Hepatocyte (in vitro differentiated cells): ENCODE measurements around the gene GLS. TPM values are rescaled to one million over a fixed set of nuclear protein-coding genes. Genes with fewer than 3 reads are reported as not detected.

ENCODE experiments used
- DNase-seq: peaks from one replicate; pipeline ENCODE4 v3.0.0-alpha.2; 2016; ENCODE audit warnings: low spot score
- H2AFZ ChIP-seq: fragments of 200-600 bp; sonication (generic); 2 replicates; pipeline ENCODE4 v1.6.0; 2016; ENCODE audit warnings: antibody characterized with exemption, mild to moderate bottlenecking
- H3K27ac ChIP-seq: fragments of 200-600 bp; sonication (generic); 2 replicates; pipeline ENCODE4 v1.5.1; 2016; ENCODE audit warnings: mild to moderate bottlenecking
- H3K27me3 ChIP-seq: fragments of 200-600 bp; sonication (generic); 2 replicates; pipeline ENCODE4 v1.6.1; 2016
- H3K36me3 ChIP-seq: fragments of 200-600 bp; sonication (generic); replicated peaks from 2 replicates; pipeline ENCODE4 v1.5.1; 2016; ENCODE audit warnings: low read depth; ENCODE audit not compliant: insufficient read depth
- H3K4me1 ChIP-seq: fragments of 200-600 bp; sonication (generic); 2 replicates; pipeline ENCODE4 v1.5.1; 2016; ENCODE audit warnings: mild to moderate bottlenecking, moderate library complexity; ENCODE audit not compliant: insufficient read depth
- H3K4me2 ChIP-seq: fragments of 200-600 bp; sonication (generic); 2 replicates; pipeline ENCODE4 v1.6.0; 2016
- H3K4me3 ChIP-seq: fragments of 200-600 bp; sonication (generic); 2 replicates; pipeline ENCODE4 v1.5.1; 2016; ENCODE audit warnings: mild to moderate bottlenecking
- H3K79me2 ChIP-seq: fragments of 200-600 bp; sonication (generic); 2 replicates; pipeline ENCODE4 v1.6.0; 2017; ENCODE audit warnings: mild to moderate bottlenecking
- H3K9me2 ChIP-seq: fragments of 200-600 bp; sonication (generic); replicated peaks from 2 replicates; pipeline ENCODE4 v1.6.0; 2017; ENCODE audit warnings: mild to moderate bottlenecking; ENCODE audit not compliant: insufficient read depth
- H3K9me3 ChIP-seq: fragments of 200-600 bp; sonication (generic); 2 replicates; pipeline ENCODE4 v1.5.1; 2016; ENCODE audit warnings: low read depth, mild to moderate bottlenecking
- H4K20me1 ChIP-seq: fragments of 200-600 bp; sonication (generic); 2 replicates; pipeline ENCODE4 v1.6.0; 2016; ENCODE audit warnings: mild to moderate bottlenecking; ENCODE audit not compliant: insufficient read depth, poor library complexity, severe bottlenecking
- EZH2 ChIP-seq: fragments of 200-600 bp; sonication (generic); IDR thresholded peaks from 2 replicates; pipeline ENCODE4 v1.6.1; 2016; ENCODE audit warnings: antibody characterized with exemption, mild to moderate bottlenecking, borderline replicate concordance
- EZH2phosphoT487 ChIP-seq: fragments of 200-600 bp; sonication (generic); IDR thresholded peaks from one replicate; pipeline ENCODE4 v1.6.1; 2018; ENCODE audit warnings: antibody characterized with exemption, mild to moderate bottlenecking, low read depth, moderate library complexity; ENCODE audit not compliant: unreplicated experiment, severe bottlenecking
- WGBS: methylation state at CpG from one replicate; pipeline ENCODE4 v1.1.6; 2016; ENCODE audit warnings: low lambda C conversion rate; ENCODE audit errors: missing lambda C conversion rate; 5-methylcytosine and 5-hydroxymethylcytosine counted together
- polyA plus RNA-seq: library from polyadenylated mRNA; unstranded; fragments of >200 nt; fragmentation: Nextera tagmentation; extraction: Ambion mirVana; gene quantifications from 2 replicates; pipeline ENCODE4 v1.2.1, GENCODE V29; 2016
- total RNA-seq: library from RNA; depleted of rRNA; stranded (reverse); fragments of >200 nt; gene quantifications from 2 replicates; pipeline ENCODE4 v1.2.3, GENCODE V29; 2014
- TF ChIP-seq, protein P1 (sequence below): fragments of 200-600 bp; sonication (generic); IDR thresholded peaks from 2 replicates; pipeline ENCODE4 v1.5.1; 2016; ENCODE audit warnings: antibody characterized with exemption, mild to moderate bottlenecking; ENCODE audit not compliant: poor library complexity

GLS gene
- total and polyA plus RNA-seq, 2 experiments from 2014 or later: 78.8 to 460 TPM

DNA sequence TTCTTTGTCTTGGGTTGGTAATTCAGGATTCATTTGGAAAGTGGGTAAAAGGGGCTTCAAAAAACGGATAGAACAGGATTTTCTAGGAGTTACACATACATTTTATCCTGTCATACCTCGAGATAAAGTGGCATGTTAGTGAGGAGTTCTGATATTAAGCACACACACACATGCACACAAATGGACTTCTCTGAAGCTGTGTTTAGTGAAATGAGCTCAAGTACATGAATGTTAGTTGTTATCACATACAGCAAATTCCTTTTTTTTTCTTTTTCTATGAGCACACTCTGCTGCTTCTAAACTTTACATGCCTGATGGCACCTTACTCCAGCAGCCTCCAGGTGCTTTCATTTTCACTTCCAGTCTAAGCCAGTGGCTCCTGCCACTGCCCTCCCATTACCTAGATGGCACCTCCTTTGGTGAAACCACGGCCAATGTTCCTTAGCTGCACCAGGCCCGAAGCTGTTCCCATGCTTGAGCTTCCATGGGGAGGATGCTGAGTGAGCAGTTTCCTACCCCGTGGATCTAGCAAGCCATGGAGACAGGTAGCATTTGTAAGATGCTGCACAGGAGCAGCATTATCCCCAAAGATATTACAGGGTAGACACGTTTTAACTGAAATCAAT, 83.7 kb downstream of the GLS start:
- Histone ChIP-seq H2AFZ (no peak overlapping the region), H3K27me3 (no peaks in the 10 kb centered on the region), H3K4me3 (no peak overlapping the region), H4K20me1 (no peaks in the 10 kb centered on the region), H3K4me2 (no peak overlapping the region), H3K4me1 (no peaks in the 10 kb centered on the region), H3K36me3 (no peaks in the 10 kb centered on the region), H3K27ac (no peak overlapping the region), H3K9me2 (no peaks in the 10 kb centered on the region), H3K9me3 (no peaks in the 10 kb centered on the region), H3K79me2 (no peaks in the 10 kb centered on the region)
- DNase-seq: no peak
- 88% methylated on average over 6 of the region's 6 CpGs for WGBS
- TF ChIP-seq EZH2phosphoT487 (no peak), EZH2 (no peak)
- TF ChIP-seq, protein P1, sequence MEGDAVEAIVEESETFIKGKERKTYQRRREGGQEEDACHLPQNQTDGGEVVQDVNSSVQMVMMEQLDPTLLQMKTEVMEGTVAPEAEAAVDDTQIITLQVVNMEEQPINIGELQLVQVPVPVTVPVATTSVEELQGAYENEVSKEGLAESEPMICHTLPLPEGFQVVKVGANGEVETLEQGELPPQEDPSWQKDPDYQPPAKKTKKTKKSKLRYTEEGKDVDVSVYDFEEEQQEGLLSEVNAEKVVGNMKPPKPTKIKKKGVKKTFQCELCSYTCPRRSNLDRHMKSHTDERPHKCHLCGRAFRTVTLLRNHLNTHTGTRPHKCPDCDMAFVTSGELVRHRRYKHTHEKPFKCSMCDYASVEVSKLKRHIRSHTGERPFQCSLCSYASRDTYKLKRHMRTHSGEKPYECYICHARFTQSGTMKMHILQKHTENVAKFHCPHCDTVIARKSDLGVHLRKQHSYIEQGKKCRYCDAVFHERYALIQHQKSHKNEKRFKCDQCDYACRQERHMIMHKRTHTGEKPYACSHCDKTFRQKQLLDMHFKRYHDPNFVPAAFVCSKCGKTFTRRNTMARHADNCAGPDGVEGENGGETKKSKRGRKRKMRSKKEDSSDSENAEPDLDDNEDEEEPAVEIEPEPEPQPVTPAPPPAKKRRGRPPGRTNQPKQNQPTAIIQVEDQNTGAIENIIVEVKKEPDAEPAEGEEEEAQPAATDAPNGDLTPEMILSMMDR: no peak

- Histone ChIP-seq H3K4me2 (no peak overlapping the region), H3K79me2 (no peaks in the 10 kb centered on the region), H3K9me2 (no peaks in the 10 kb centered on the region), H2AFZ (no peak overlapping the region), H4K20me1 (no peaks in the 10 kb centered on the region), H3K9me3 (no peaks in the 10 kb centered on the region), H3K4me3 (no peak overlapping the region), H3K27me3 (no peaks in the 10 kb centered on the region), H3K36me3 (no peaks in the 10 kb centered on the region), H3K4me1 (no peaks in the 10 kb centered on the region), H3K27ac (no peak overlapping the region)
- WGBS: 95% methylated on average over 2 of the region's 2 CpGs
- DNase-seq: no peak
- TF ChIP-seq EZH2phosphoT487: no peak
- TF ChIP-seq, protein P1: no peak
- no peak for TF ChIP-seq EZH2
These were observed 85.1 kb downstream of the GLS start for GRCh38 chr2:190965580-190966222.

- H3K9me2 ChIP-seq: no peaks in the 10 kb centered on the region
- no peak for DNase-seq
- H3K9me3 ChIP-seq: no peaks in the 10 kb centered on the region
- 94% methylated on average over 2 of the region's 2 CpGs for WGBS
- H4K20me1 ChIP-seq: no peaks in the 10 kb centered on the region
- TF ChIP-seq, protein P1: no peak
- no peak for TF ChIP-seq EZH2
- no peak for TF ChIP-seq EZH2phosphoT487
- H3K27ac ChIP-seq: no peak overlapping the region
- no peaks in the 10 kb centered on the region for H3K36me3 ChIP-seq
- no peak overlapping the region for H3K4me2 ChIP-seq
- no peak overlapping the region for H2AFZ ChIP-seq
- no peaks in the 10 kb centered on the region for H3K27me3 ChIP-seq
- H3K4me1 ChIP-seq: no peaks in the 10 kb centered on the region
- no peak overlapping the region for H3K4me3 ChIP-seq
- no peaks in the 10 kb centered on the region for H3K79me2 ChIP-seq
These were observed 87.9 kb downstream of the GLS start for GRCh38 chr2:190968522-190968921.
